Measurements from ENCODE around the gene PRKAR1B. TPM values are rescaled to one million over a fixed set of nuclear protein-coding genes. Genes with fewer than 3 reads are reported as not detected.
A peak's percentile ranks its signal among the peaks of the same experiment; 100 is the strongest.

Gene PRKAR1B
- total and polyA plus RNA-seq, 4 experiments from 2014 or later: 6.5 to 16.6 (median 13.7) TPM

DNA sequence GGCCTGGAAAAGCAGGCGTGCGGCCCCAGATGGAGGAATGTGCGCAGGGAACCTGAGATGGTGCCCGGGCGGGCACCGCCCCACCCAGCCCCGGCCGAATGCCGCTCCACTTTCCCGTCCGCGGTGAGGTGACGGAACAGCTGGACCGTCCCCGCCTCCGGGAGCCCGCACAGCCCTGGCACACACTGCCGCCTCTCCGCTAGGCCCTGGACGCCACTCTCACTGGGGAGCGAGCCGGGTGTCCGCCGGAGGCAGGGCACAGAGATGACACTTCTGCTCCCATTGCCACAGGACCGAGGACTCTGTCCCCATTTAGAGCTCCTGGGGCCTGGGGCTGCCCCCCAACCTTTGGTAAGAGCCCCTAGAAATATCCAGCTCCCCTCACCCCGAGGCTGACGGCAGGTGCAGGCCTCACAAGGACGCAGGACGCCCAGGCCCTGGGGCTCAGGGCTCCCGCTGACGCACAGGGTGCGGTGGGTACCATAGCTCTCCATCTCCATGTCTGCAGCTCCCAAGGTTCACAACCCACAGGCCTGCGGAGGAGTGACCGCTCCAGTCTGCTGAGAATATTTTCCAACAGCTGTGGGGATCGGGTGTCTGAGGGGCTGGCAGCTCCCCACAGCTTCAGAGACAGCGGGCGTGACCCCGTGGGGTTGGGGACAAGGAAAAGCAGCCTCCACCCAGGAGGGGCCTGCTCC is 155.2 kb downstream of the PRKAR1B start:
- Histone ChIP-seq H3K4me1 (ENCODE audit: insufficient read depth, low read length) (no peaks in the 10 kb centered on the region), H3K36me3 (ENCODE audit: insufficient read depth, low read length) (no peaks in the 10 kb centered on the region), H3K4me3 (ENCODE audit: low read length in 2 of 2) (no peak overlapping the region), H3K27me3 (ENCODE audit: insufficient read depth, low read length) (no peaks in the 10 kb centered on the region), H3K27ac (ENCODE audit: low read depth, low read length) (no peak overlapping the region), H3K9me3 (ENCODE audit: control insufficient read depth in 1 of 2, low read length in 2 of 2) (no peaks in the 10 kb centered on the region)
- POLR2A ChIA-PET (ENCODE audit: partially characterized antibody): interaction anchor here (0.6 kb wide), 1 partner anchor 52 kb away, joined by 4 read pairs; no protein-coding TSS in a partner anchor
- H3K36me3 Mint-ChIP-seq: peaks cover 0 to 3% of the 10 kb centered on the region in 2 donors
- no peak overlapping the region for H3K27ac Mint-ChIP-seq
- DNase-seq: no peak
- no peaks in the 10 kb centered on the region for H3K27me3 Mint-ChIP-seq
- H3K9me3 Mint-ChIP-seq: peaks cover 0 to 3% (median 0%) of the 10 kb centered on the region in 8 donors
- CTCF ChIA-PET (ENCODE audit: partially characterized antibody): no interaction called here
- peaks cover 0 to 6% (median 0%) of the 10 kb centered on the region in 4 donors for H3K4me1 Mint-ChIP-seq
- intact Hi-C loops (cut with micrococcal nuclease): no loop called here
- no peak overlapping the region for H3K4me3 Mint-ChIP-seq

DNA sequence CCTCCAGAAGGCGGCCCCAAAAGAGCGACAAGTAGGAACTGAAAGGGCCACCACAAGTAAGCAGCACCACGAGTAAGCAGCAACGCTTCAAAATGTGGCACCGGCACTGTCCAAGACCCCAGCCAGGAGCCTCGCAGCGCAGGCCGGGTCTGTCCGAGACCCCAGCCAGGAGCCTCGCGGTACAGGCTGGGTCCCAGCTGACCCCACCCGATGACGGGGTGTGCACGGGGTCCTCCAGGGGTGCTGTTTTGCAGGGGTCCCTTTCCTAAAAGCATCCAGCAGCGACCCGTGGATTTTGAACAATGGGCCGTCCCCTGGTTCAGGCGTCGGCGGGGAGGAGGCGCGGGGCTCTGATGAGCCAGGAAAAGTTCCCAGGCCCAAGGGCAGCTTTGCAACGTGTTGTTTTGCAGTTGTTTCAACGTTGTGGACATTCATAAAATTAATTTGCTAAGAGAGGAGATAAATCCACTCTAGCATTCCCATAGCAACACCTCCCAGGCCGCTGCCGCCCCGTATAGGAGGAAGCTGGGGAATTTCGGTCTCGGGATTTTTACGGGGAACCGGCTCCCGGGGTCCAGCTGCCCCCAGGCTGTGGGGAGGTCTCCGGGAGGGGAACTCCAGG is 155.9 kb downstream of the PRKAR1B start:
- POLR2A ChIA-PET (ENCODE audit: partially characterized antibody): no interaction called here
- Histone ChIP-seq H3K36me3 (ENCODE audit: insufficient read depth, low read length) (no peaks in the 10 kb centered on the region), H3K4me3 (ENCODE audit: low read length in 2 of 2) (no peak overlapping the region), H3K4me1 (ENCODE audit: insufficient read depth, low read length) (no peaks in the 10 kb centered on the region), H3K27me3 (ENCODE audit: insufficient read depth, low read length) (no peaks in the 10 kb centered on the region), H3K9me3 (ENCODE audit: control insufficient read depth in 1 of 2, low read length in 2 of 2) (no peaks in the 10 kb centered on the region), H3K27ac (ENCODE audit: low read depth, low read length) (no peak overlapping the region)
- no peaks in the 10 kb centered on the region for H3K27me3 Mint-ChIP-seq
- no peak overlapping the region for H3K27ac Mint-ChIP-seq
- CTCF ChIA-PET (ENCODE audit: partially characterized antibody): no interaction called here
- H3K4me1 Mint-ChIP-seq: peaks cover 0 to 5% (median 0%) of the 10 kb centered on the region in 4 donors
- H3K9me3 Mint-ChIP-seq: peaks cover 0 to 3% (median 0%) of the 10 kb centered on the region in 8 donors
- no peak overlapping the region for H3K4me3 Mint-ChIP-seq
- no peak for DNase-seq
- intact Hi-C loops (cut with micrococcal nuclease): no loop called here
- H3K36me3 Mint-ChIP-seq: peaks cover 0 to 3% of the 10 kb centered on the region in 2 donors

DNA sequence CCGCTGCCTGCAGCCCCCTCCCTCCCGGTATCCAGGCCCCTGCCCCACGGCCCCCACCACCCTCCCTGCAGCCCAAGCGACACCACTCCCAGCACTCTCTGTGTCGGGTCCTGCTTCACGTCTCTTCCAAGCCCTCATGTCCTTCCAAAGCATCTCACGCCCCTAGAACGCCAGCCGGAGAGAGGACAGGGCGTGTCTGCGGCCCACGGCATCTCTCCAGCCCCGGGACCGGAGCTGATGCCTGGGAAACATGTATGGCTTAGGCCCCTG is 156.3 kb downstream of the PRKAR1B start:
- Histone ChIP-seq H3K36me3 (ENCODE audit: insufficient read depth, low read length) (no peaks in the 10 kb centered on the region), H3K4me3 (ENCODE audit: low read length in 2 of 2) (no peak overlapping the region), H3K27ac (ENCODE audit: low read depth, low read length) (no peak overlapping the region), H3K27me3 (ENCODE audit: insufficient read depth, low read length) (no peaks in the 10 kb centered on the region), H3K4me1 (ENCODE audit: insufficient read depth, low read length) (no peaks in the 10 kb centered on the region), H3K9me3 (ENCODE audit: control insufficient read depth in 1 of 2, low read length in 2 of 2) (no peaks in the 10 kb centered on the region)
- ChIA-PET CTCF (ENCODE audit: partially characterized antibody) (no interaction called here), POLR2A (ENCODE audit: partially characterized antibody) (no interaction called here)
- Mint-ChIP-seq H3K27ac (no peak overlapping the region), H3K36me3 (peaks cover 0 to under 1% of the 10 kb centered on the region in 2 donors), H3K4me1 (no peaks in the 10 kb centered on the region), H3K27me3 (no peaks in the 10 kb centered on the region), H3K4me3 (no peak overlapping the region), H3K9me3 (peaks cover 0 to under 1% (median 0%) of the 10 kb centered on the region in 8 donors)
- DNase-seq: no peak
- intact Hi-C loops (cut with micrococcal nuclease): no loop called here

DNA sequence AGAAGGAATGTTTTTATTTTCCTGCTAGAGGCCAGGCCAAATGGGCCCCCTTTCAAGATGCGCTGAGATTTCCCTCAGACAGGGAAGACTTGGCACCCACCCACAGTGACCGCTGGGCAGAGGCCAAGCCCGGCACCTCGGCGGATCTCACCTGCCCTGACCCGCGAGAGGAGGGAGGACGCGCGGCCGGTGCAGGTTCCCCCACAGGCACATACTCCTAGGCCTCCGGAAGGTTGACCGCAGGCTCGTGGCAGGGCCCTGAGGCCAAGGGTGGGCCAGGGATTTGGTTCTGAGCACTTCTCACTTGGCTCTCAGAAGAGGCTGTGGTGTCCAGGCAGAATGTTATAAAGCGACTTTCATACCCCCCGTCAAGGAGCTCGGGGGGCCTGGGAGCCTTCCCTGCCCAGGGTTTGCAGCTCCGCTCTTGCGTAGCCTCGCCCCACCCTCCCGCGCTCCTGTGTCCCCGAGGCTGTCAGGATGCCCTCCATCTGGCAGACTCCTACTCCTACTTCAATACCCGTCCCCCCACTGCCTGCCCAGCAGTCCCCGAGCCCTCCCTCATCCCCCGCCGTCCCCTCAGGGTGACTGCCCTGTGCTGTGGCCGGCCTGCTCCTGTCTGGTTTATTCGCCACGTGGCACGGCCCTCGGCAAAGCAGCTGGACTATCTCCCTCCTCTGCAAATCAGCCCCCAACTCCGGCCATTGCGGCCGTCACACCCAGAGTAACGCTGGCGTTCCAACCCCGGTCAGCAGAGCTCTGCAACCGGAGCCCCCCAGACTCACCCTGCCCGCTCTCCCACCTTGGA is 156.9 kb downstream of the PRKAR1B start:
- Mint-ChIP-seq H3K4me3 (no peak overlapping the region), H3K36me3 (no peaks in the 10 kb centered on the region), H3K27me3 (no peaks in the 10 kb centered on the region), H3K4me1 (no peaks in the 10 kb centered on the region), H3K9me3 (no peaks in the 10 kb centered on the region), H3K27ac (peak overlapping the region in 1 of 7 donors; percentile 37)
- Histone ChIP-seq H3K4me3 (ENCODE audit: low read length in 2 of 2) (no peak overlapping the region), H3K4me1 (ENCODE audit: insufficient read depth, low read length) (no peaks in the 10 kb centered on the region), H3K27ac (ENCODE audit: low read depth, low read length) (no peak overlapping the region), H3K9me3 (ENCODE audit: control insufficient read depth in 1 of 2, low read length in 2 of 2) (no peaks in the 10 kb centered on the region), H3K27me3 (ENCODE audit: insufficient read depth, low read length) (no peaks in the 10 kb centered on the region), H3K36me3 (ENCODE audit: insufficient read depth, low read length) (no peaks in the 10 kb centered on the region)
- DNase-seq: no peak
- intact Hi-C loops (cut with micrococcal nuclease): no loop called here
- ChIA-PET POLR2A (ENCODE audit: partially characterized antibody) (no interaction called here), CTCF (ENCODE audit: partially characterized antibody) (no interaction called here)

DNA sequence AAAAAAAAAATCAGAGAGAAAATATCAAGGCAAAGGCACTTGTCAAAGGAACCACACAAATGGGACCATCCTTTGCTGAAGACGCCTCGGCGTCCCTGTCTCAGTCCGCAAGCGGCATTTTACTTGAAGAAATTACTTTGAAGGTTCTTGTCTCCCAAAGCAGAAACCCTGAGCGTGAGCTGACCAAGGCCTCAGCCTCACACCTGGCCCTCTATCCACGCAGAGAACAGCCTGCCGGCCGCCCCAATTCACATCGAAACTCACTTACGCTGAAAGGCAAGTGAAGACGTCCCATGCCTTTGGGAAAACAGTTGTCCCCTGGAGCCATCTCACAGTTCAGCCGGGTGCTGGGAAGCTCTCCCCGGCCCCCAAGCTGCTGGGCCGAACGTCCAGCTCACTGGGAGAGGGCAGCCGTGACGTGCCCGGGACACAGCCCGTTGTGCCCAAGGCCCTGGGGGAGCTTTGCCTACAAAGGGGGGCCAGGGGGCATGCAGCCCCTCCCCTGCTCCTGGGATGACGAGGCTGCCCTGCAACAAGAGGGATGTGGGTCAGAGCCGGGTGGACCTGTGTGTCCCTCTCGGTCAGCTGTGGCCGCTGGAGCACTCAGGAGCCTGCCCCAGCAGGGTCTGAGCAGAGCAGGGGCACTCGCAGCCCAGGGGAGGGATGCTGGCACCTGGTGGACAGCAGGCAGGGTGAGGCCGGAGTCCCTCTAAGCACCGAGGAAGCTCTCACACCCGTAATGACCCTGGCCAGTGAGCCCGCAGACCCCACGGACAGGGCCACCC is 157.8 kb downstream of the PRKAR1B start:
- Mint-ChIP-seq H3K27me3 (no peaks in the 10 kb centered on the region), H3K4me1 (no peaks in the 10 kb centered on the region), H3K36me3 (no peaks in the 10 kb centered on the region), H3K27ac (peak overlapping the region in 1 of 7 donors; percentile 42), H3K4me3 (no peak overlapping the region), H3K9me3 (no peaks in the 10 kb centered on the region)
- Histone ChIP-seq H3K36me3 (ENCODE audit: insufficient read depth, low read length) (no peaks in the 10 kb centered on the region), H3K4me3 (ENCODE audit: low read length in 2 of 2) (no peak overlapping the region), H3K27ac (ENCODE audit: low read depth, low read length) (no peak overlapping the region), H3K9me3 (ENCODE audit: control insufficient read depth in 1 of 2, low read length in 2 of 2) (no peaks in the 10 kb centered on the region), H3K4me1 (ENCODE audit: insufficient read depth, low read length) (no peaks in the 10 kb centered on the region), H3K27me3 (ENCODE audit: insufficient read depth, low read length) (no peaks in the 10 kb centered on the region)
- POLR2A ChIA-PET (ENCODE audit: partially characterized antibody): no interaction called here
- DNase-seq: no peak
- intact Hi-C loops (cut with micrococcal nuclease): no loop called here
- CTCF ChIA-PET (ENCODE audit: partially characterized antibody): no interaction called here

DNA sequence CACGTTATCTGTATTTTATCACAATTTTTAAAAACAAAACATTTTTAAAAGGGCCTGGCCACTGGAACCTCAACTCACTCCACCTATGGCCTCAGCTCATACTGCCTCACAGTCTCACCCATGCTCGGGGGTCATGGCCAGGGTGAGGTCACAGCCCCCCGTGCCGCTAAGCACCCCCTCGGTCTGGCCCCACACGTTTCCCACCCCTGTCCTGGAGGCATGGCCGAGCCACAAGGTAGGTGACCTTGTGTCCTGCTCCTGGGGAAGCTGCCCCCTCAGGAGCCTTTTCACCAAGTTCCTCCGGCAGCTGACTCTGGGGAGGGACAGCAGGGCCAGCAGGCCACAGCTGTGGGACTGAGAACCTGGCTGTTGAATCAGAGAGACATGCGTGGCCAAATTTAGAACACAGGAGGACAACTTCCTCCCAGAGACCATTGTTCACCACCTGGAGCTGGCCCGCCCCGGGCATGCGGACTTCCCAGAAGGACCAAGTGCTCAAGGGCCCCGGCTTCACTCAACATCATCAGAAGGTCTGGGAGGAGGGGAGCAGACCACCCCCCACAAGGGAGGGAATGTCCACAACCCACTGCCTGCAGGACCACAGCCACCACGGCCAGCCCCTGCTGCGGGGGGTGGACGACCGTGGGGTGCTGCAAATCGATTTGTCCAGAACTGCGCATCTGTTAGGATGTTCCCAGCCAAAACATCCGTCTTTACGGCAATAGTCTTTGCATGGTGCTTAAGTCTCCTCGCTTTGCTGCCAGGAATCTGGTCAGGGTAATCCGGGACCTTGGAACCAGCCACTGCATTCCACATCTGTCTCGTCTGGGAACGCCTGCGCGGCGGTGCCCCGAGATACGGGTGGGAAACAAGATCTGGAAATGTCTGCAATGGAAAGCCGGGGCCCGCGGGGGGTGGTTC is 158.8 kb downstream of the PRKAR1B start:
- H3K27me3 Mint-ChIP-seq: no peaks in the 10 kb centered on the region
- H3K4me1 Mint-ChIP-seq: no peaks in the 10 kb centered on the region
- H3K9me3 ChIP-seq (ENCODE audit: control insufficient read depth in 1 of 2, low read length in 2 of 2): no peaks in the 10 kb centered on the region
- no peak overlapping the region for H3K4me3 Mint-ChIP-seq
- peaks cover 0 to 3% of the 10 kb centered on the region in 2 donors for H3K36me3 Mint-ChIP-seq
- no peak overlapping the region for H3K27ac Mint-ChIP-seq
- H3K9me3 Mint-ChIP-seq: no peaks in the 10 kb centered on the region
- H3K27ac ChIP-seq (ENCODE audit: low read depth, low read length): no peak overlapping the region
- H3K4me1 ChIP-seq (ENCODE audit: insufficient read depth, low read length): no peaks in the 10 kb centered on the region
- no peak for DNase-seq
- POLR2A ChIA-PET (ENCODE audit: partially characterized antibody): no interaction called here
- CTCF ChIA-PET (ENCODE audit: partially characterized antibody): no interaction called here
- intact Hi-C loops (cut with micrococcal nuclease): no loop called here
- no peaks in the 10 kb centered on the region for H3K27me3 ChIP-seq (ENCODE audit: insufficient read depth, low read length)
- H3K36me3 ChIP-seq (ENCODE audit: insufficient read depth, low read length): no peaks in the 10 kb centered on the region
- no peak overlapping the region for H3K4me3 ChIP-seq (ENCODE audit: low read length in 2 of 2)

Measured in CD4-positive, alpha-beta memory T cell (primary cell).